Left ventricle myocardium superior (tissue), 1 donor: ENCODE results near the gene TULP4. TPM values are rescaled to one million over a fixed set of nuclear protein-coding genes. Genes with fewer than 3 reads are reported as not detected.
"Not testable (repeated sequence)": the region's sequence is repeated elsewhere in the genome, so short reads cannot be mapped to it uniquely, and the experiment has no call there.

Source experiments
- ATAC-seq: fragments of 200-7000 bp; cut with Tn5 transposase; one replicate; pipeline ENCODE4 v1.9.1; 2020; ENCODE audit warnings: mild to moderate bottlenecking, moderate library complexity
- DNase-seq: peaks from one replicate; pipeline ENCODE4 v3.0.0-alpha.2; 2020
- intact Hi-C: fragments of 100-400 bp; cut with micrococcal nuclease; formaldehyde crosslinking; loops from one replicate; pipeline ENCODE4 v1.11.0; 2022
- total RNA-seq: library from RNA; stranded (reverse); fragmentation: NEBNext Ultra II Directional; extraction: Animal tissue kit (Norgen Biotek cat#: 25700); gene quantifications from one replicate; pipeline ENCODE4 v1.2.1, GENCODE V29; 2021
- donor health status: DM: no; HTN: yes; CAD: no; lungs with severe emphysema.

TULP4 gene
- total RNA-seq, 1 donor from 2014 or later, result 101 TPM

- ATAC-seq, intact Hi-C loops, DNase-seq: not testable (repeated sequence)
Measured at GRCh38 chr6:158350731-158351130, 38.5 kb downstream of the TULP4 start.

GRCh38 chr6:158353883-158354877 is 41.9 kb downstream of the TULP4 start:
- DNase-seq (no peak), ATAC-seq (no peak)
- intact Hi-C loops, result no loop called here

GRCh38 chr6:158356586-158357546 is 44.6 kb downstream of the TULP4 start:
- intact Hi-C loops, result no loop called here
- ATAC-seq, result no peak
- no peak for DNase-seq

GRCh38 chr6:158357570-158358216 is 45.4 kb downstream of the TULP4 start:
- intact Hi-C loops, result no loop called here
- no peak for DNase-seq
- no peak for ATAC-seq

- intact Hi-C loops, result no loop called here
- ATAC-seq, result peak; percentile 70
- no peak for DNase-seq
Measured at GRCh38 chr6:158358450-158359077, 46.3 kb downstream of the TULP4 start.

GRCh38 chr6:158361068-158361467 is 48.8 kb downstream of the TULP4 start:
- intact Hi-C loops, result no loop called here
- DNase-seq (no peak), ATAC-seq (no peak)

GRCh38 chr6:158361961-158362669 is 49.9 kb downstream of the TULP4 start:
- no peak for DNase-seq
- intact Hi-C loops, result no loop called here
- ATAC-seq, result peak; percentile 88

GRCh38 chr6:158366363-158366762 is 54.1 kb downstream of the TULP4 start:
- DNase-seq (no peak), ATAC-seq (no peak)
- intact Hi-C loops, result no loop called here

- DNase-seq (no peak), ATAC-seq (no peak)
- intact Hi-C loops, result no loop called here
Measured at GRCh38 chr6:158367816-158368215, 55.6 kb downstream of the TULP4 start.

GRCh38 chr6:158369241-158369640 is 57.0 kb downstream of the TULP4 start:
- intact Hi-C loops, result no loop called here
- DNase-seq (no peak), ATAC-seq (no peak)

GRCh38 chr6:158370805-158371204 is 58.5 kb downstream of the TULP4 start:
- DNase-seq (no peak), ATAC-seq (no peak)
- intact Hi-C loops, result no loop called here

- intact Hi-C loops, result no loop called here
- ATAC-seq (peak; percentile 20), DNase-seq (no peak)
Measured at GRCh38 chr6:158371261-158371660, 59.0 kb downstream of the TULP4 start.

- ATAC-seq (no peak), DNase-seq (no peak)
- intact Hi-C loops, result no loop called here
Measured at GRCh38 chr6:158372574-158372973, 60.3 kb downstream of the TULP4 start.

- ATAC-seq (no peak), DNase-seq (no peak)
- intact Hi-C loops, result no loop called here
Measured at GRCh38 chr6:158373214-158373613, 60.9 kb downstream of the TULP4 start.

- DNase-seq (no peak), ATAC-seq (no peak)
- intact Hi-C loops, result no loop called here
Measured at GRCh38 chr6:158374020-158374419, 61.8 kb downstream of the TULP4 start.

GRCh38 chr6:158376631-158377081 is 64.4 kb downstream of the TULP4 start:
- DNase-seq, result no peak
- ATAC-seq, result no peak
- intact Hi-C loops, result no loop called here

GRCh38 chr6:158377860-158378259 is 65.6 kb downstream of the TULP4 start:
- DNase-seq (no peak), ATAC-seq (peak; percentile 42)
- intact Hi-C loops, result no loop called here

- intact Hi-C loops, result no loop called here
- DNase-seq (no peak), ATAC-seq (no peak)
Measured at GRCh38 chr6:158379336-158379735, 67.1 kb downstream of the TULP4 start.
